Stimulated activated CD8-positive, alpha-beta memory T cell treated with anti-CD3 and anti-CD28 coated beads, Interleukin-12 subunit alpha, Interleukin-12 subunit beta, amount 100 ng/mL, for 4 hours (primary cell): Measurements from ENCODE around the gene KRTCAP2.
"Not testable (repeated sequence)": the region's sequence is repeated elsewhere in the genome, so short reads cannot be mapped to it uniquely, and the experiment has no call there.

Experiments
- DNase-seq: peaks from one replicate; pipeline ENCODE4 v3.0.0-alpha.2; 2020; ENCODE audit warnings: low read depth

KRTCAP2 gene

DNA sequence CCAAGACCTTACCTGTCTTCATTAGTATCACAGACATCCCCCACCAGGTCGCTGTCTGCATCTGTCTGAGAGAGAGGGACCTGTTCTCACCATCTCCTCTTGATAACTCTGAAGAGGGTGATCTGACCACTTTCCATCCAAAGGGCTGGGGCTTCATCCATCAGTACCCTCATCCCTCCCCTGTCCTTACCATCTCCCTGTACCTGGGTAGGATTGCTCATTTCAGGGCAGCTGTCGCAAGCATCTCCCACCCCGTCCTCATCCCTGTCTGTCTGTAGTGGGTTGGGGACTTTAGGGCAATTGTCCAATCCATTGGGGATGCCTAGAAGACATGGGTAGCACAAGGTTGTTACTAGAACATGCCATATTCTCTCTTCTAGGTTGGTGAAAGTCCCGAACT is 26.7 kb upstream of the KRTCAP2 start:
- no peak for DNase-seq

DNA sequence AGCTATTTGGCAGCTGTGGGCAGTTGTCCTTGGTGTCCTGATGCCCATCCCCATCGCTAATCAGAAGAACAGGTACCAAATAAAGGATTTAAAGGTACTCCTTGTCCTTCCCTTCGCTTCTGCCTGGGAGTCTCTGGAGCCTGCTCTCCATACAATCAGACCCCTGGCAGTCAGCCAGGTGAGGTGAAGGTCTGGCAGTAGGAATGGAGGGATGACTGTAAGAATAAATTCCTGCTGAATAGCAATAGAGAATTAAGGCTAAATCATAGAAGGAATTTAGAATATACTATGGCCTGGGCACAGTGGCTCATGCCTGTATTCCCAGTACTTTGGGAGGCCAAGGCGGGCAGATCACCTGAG is 25.4 kb upstream of the KRTCAP2 start:
- no peak for DNase-seq

DNA sequence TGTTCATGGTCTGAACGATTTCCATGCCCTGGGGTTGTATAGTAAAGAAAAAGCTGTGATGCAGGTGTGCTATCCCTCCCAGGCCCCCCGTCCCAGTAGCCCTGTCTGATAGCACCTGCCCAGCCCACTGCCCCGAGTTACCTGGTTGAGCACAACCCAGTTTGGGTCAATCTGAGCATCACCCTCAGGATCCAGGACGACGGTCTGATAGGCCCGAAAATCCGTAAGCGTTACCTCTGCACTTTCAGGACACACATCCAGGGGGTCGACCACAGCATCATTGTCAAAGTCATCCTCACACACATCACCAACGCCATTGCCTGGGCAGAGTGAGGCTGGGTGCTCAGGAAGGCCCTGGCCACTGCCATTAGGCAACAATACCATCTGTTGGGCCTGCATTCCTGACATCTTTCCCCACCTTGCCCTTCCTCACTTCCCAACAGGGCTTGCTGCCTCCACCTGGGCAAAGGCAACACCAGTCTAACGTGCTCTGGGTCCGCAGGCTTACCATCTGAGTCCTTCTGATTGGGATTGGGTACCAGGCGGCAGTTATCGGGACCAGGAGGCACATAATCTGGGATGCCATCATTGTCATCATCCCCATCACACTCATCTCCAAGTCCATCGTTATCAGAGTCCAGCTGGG is 24.9 kb upstream of the KRTCAP2 start:
- DNase-seq = no peak

DNA sequence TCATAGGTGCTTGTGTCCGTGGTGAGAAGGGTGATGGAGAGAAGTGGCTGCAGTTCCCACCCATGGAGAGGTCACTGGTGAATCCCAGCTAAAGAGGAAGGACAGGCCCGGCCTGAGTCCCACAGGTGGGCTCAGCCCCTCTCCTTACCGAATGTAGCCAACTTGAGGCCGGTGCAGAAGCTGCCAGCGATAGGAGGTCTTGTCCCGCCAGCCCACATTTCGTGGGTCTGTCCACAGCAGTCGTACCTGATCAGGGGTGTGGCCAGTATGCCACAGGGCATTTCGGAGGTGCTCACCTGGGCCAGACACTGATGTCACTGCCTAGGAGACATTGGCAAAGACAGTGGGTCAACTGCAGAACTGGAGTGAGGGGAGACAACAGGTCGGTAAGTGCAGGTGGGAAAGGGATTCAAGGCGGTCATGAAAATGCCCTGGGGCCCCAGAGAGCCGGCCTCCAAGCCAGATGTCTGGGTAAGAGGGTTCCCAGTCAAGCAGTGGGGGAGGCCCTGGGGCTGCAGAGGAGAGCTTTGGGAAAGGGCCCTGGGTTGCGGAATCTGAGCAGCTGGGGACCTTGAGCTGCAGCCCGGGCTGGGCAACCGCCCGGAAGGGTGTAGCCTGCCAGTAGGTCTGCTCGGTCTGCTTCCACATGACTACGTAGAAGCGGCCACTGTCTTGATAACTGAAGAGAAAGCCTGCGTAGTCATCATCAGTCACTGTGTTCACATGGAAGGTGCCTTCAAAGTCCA is 24.0 kb upstream of the KRTCAP2 start:
- no peak for DNase-seq

DNA sequence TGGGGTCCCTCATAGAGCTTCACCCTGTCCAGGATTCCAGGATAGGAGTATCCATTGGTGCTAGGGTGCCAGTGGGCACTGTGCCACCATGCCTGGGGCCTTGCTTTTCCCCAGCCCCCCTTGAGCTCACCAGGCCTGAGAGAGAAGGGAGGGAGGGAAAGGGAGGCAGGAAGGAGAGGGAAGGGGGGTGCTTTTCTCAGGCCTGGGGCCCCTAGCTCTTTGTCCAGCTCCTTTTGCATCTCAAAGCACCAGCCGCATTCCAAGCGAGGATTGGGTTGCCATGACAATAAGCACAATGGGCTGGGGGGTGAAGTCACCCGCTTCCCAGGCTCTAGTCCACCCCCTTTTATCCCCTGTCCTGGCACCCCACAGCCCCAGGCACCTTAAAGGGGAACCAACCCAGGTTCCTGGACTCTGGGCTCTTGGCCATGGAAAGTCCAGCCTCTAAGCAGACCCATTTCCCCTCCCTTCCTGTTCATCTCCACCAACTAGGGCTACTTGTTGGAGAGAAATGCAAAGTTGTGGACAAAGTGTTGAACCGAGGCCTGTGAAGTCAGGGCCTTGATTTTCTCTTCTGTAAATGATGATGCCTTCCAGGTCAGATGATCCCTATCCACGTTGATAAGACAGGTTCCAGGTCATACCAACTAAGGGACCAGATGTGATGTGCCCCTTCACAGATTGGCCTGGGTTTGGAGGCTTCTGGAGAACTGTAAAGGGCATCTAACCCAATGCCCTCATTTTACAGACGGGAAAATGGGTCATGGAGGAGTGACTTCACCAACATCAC is 23.2 kb upstream of the KRTCAP2 start:
- no peak for DNase-seq

DNA sequence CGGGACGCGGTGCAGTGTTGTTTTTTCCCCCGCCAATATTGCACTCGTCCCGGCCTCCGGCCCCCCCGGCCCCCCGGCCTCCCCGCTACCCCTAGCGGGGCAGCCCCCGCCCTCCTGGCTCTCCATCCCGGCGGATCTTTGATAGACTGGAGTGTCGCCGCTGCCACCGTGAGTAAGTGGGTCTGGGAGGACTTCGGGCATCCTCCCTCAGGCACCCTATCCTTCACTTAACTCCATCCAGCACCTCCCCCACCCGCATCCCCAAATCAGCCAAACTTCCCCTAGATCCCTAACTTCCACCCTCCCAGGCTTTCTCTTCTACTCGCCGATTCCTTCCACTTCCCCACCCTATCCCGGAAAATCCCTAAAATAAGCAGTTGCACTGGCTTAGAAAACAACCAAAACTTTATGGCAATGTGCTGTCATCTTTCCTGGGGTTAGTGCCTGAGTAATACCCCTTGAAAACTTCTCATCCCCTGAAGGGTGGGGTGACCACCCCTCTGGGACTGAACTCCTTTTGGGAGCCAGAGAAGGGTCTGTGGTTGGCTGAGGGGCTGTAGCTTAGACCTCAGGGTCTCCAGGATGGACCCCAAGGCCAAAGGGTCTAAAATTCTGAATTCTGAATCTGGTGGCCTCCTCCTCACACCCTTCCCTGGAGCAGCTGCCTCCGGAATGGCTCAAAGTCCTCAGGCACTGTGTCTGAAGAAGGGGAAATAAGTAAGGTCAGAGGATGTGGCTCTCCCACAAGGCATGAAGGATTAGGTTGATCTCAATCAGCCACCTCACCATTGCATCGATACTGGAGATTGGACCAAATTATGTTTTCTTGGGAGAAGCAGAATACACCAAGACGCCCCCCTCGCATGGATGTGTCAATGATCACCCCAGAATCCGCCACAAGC is 22.3 kb upstream of the KRTCAP2 start:
- DNase-seq = no peak

DNA sequence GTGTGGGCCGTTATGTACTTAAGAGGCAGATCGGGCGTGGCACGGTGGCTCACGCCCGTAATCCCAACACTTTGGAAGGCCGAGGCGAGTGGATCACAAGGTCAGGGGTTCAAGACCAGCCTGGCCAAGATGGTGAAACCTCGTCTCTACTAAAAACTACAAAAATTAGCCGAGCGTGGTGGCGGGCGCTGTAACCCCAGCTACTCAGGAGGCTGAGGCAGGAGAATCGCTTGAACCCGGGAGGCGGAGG is 20.8 kb upstream of the KRTCAP2 start:
- DNase-seq = not testable (repeated sequence)

DNA sequence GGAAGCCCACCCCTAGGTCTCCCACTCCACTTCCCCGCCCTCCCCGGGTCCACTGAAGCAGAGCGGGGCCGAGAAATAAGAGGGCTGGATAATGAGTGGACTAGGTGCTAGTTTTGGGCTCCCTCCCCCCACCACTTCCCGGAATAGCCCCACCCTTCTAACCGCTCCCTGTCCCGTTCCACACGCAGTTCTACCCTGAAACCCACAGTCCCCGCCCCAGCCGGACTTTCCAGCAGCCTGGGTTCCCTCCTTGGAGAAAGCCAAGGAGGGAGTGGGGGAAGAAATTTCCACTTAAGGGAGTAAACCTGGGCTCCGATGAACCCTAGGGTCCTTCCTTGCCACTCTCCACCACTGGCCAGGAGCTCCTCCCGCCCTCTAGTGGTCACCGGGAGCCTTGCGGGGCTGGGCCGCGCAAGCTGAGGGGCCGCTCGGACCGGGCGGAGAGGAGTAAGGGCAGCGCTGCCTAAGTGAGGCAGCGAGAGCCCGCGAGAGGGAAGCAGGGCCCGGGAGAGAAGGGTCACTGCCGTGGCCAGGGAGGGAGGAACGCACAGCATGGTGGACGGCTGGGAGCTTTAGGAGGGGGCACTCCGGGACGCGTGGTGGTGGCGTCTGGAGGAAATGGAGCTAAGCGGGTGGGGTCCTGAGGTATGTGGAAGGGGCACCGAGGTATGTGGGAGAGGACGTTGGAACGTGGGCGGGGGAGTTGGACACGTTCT is 20.3 kb upstream of the KRTCAP2 start:
- DNase-seq = peak; percentile 57

DNA sequence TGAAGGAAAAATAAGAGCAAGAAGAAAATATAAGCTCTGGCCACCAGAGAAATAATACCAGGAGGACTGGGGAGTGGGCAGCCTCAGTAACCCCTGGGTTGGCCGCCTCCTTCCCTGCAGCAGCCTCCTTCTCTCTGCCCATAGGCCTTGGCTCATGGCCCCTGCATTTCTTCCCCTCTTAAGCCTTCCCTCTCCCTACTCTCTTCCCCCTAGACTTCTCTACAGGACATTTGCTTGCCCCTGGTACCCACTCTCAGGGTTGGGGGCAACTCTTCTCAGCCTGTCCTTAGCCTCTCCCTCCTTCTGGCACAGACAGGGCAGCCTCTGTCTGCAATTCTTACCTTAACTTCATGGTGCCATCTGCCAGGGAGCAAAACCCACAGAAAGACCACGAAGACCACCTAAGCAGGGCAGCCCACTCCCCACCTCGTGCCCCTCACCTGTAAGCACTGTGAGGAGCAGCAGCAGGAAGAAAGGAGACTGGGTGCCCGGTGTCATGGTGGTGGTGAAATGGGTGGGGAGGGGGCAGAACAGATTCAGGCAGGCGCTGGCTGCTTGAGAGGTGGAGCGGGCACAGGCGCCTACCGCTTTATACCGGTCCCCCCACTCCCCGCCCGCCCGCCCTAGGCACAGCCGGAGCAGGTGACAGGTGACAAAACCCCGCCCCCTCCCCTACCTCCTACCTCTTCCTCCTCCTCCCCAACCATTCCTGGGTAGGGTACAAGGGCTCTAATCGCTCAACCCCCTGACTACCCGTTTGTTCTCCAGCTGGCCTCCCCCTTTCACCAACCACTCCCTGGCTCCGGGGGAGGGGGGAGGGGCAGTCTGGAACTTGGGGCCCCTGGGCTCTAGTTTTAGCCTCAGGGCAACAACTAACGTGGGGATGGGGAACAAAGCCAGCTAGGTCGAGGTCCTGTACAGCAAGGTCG is 19.5 kb upstream of the KRTCAP2 start:
- DNase-seq = peak; percentile 22

DNA sequence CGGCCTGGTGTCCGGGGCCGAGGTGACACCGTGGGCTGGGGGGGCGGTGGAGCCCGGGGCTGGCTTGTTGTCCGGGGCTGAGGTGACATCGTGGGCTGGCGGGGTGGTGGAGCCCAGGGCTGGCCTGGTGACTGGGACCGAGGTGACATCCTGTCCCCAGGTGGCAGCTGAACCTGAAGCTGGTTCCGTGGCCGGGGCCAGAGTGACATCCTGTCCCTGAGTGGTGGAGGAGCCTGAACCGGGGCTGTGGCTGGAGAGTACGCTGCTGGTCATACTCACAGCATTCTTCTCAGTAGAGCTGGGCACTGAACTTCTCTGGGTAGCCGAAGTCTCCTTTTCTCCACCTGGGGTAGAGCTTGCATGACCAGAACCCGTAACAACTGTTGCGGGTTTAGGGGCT is 18.8 kb upstream of the KRTCAP2 start:
- no peak for DNase-seq

DNA sequence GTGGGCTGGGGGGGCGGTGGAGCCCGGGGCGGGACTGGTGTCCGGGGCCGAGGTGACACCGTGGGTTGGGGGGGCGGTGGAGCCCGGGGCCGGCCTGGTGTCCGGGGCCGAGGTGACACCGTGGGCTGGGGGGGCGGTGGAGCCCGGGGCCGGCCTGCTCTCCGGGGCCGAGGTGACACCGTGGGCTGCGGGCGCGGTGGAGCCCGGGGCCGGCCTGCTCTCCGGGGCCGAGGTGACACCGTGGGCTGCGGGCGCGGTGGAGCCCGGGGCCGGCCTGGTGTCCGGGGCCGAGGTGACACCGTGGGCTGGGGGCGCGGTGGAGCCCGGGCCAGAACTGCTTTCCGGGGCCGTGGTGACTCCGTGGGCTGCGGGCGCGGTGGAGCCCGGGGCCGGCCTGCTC is 16.8 kb upstream of the KRTCAP2 start:
- DNase-seq = not testable (repeated sequence)

DNA sequence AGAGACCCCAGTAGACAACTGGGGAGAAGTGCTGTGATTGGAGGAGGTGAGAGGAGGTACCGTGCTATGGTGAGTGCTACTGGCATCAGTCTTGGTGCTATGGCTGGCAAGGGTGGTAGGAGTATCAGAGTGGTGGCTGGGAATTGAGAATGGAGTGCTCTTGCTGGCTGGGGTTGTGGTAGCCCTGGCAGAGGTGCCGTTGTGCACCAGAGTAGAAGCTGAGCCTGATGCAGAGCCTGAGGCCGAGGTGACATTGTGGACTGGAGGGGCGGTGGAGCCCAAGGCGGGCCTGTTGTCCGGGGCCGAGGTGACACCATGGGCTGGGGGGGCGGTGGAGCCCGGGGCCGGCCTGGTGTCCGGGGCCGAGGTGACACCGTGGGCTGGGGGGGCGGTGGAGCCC is 15.2 kb upstream of the KRTCAP2 start:
- no peak for DNase-seq

DNA sequence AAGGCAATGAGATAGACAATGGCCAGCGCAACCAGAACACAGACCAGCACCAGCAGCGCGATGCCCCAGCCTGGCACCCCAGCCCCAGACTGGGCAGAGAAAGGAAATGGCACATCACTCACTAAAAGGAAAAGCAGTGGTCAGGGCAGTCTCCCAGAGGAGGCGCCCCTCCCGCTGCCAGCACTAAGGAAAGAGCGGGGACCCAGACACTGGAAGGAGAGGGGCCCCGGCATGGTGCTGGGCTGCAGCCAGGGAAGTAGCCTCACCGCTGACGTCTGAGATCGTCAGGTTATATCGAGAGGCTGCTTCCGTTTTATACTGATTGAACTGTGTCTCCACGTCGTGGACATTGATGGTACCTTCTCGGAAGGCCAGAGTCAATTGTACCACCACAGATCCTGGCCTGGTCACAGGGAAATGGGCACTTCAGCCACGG is 14.4 kb upstream of the KRTCAP2 start:
- DNase-seq = no peak

DNA sequence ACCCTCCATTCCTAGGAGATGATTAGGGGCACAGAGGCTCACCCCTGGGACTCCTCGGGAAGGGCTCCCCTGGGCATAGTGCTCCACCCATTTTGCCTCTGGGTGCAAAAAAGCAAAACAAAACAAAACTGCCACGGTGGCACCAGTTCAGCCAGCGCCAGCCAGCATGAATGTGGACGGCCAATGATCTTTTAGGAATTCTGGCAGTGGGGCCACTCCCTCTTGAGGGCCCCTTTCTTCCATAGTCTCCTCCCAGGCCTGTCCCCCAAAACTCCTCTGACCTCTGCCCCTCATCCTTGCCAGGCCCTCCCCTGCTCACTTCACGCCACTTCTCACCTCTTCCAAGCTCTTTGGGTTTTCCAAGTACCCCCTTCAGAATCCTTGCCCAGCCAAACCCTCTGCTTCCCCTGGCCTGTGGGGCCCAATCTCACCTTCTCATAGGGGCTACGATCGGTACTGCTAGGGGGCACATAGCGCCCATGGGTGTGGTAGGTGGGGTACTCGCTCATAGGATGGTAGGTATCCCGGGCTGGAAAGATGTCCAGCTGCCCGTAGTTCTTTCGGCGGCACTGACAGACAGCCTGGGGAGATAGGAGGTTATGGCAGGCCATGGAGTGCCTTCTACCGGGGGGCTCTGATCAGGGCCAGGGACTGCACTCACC is 13.8 kb upstream of the KRTCAP2 start:
- no peak for DNase-seq

DNA sequence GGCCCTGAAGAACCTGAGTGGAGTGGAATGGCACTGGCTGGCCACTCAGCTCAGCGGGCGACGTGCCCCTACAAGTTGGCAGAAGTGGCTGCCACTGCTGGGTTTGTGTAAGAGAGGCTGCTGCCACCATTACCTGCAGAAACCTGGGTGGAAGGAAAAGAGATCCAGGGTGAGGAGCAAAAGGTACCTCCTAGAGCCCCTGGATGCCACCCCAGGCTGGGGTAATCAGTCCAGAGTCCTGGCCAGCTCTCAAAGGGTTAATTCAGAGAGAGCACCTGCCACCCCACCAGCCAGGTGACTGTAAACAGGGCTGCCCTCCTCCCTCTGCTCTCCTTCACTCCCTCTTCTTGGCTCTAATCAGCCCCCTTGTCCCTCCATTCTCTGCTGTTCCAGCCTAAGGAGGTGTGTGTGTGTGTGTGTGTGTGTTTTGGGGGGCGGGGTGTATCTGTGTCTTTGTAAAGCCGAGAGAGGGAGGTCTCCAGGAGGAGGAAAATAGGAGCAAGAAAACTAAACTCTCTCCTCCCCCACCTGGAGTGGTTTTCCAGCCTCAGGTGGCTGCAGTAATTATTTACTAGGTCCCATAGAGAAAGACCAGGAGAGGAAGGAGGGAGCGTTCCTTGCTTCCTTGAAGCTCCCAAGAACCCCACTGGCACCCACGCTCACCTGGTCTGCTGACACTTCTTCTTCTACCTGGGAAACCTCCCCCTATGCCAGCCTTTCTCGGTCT is 13.1 kb upstream of the KRTCAP2 start:
- no peak for DNase-seq

DNA sequence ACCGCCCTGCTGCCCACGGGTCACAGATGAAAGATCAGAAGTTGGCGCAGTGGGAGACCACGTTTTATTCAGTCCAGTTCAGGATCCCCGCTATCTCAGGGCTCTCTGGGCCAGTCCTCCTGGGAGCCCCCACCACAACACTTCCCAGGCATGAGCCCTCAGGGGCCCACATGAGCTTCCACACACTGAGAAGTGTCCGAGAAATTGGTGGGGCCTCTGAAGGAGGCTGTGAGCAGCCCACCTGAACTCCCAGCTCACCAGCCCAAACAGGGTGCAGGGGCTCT is 12.6 kb upstream of the KRTCAP2 start:
- no peak for DNase-seq

DNA sequence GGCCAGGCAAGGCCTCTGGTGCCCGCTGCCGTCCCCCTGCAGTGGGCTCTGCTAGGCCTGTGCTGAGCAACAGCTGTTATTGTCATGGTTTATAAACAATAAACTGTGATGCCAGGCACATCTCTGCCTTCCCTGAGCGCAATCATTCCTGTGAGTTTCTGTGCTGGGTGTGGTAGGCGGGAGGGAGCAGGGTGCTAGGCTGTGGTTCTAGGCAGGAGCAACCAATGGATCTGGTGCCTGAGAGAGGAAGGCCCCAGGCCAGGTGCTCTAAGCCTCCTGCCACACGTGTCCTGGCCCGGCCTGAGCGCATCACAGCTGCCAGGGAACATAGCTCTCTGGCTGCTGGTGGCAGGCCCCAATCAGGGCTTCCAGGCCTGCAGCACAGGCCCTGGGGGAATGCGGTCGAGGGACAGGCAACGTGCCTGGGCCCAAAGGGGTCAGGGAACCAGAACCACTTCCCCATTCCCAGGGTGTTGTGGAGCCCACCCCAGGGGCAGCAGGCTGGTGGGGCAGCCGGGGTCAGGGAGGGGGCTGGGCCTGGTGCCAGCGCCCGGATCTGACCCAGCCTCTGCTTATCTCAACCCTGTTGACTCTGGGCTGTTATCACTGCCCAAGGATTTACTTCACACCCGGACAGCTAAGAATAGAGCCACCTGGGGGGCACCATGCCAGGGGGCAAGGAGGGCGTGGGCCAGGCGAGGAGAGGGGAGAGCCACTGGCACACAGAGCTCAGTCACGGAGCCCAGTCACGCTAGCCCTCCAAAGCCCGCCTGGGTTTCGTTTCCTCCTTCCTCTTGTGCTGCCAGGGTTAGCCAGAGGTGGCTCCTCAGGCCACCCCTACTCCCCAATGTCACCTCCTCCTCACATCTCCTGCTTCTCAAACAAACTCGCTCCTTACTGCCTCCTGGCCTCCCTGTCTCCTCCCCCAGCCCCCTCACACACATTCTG is 12.0 kb upstream of the KRTCAP2 start:
- DNase-seq = no peak

DNA sequence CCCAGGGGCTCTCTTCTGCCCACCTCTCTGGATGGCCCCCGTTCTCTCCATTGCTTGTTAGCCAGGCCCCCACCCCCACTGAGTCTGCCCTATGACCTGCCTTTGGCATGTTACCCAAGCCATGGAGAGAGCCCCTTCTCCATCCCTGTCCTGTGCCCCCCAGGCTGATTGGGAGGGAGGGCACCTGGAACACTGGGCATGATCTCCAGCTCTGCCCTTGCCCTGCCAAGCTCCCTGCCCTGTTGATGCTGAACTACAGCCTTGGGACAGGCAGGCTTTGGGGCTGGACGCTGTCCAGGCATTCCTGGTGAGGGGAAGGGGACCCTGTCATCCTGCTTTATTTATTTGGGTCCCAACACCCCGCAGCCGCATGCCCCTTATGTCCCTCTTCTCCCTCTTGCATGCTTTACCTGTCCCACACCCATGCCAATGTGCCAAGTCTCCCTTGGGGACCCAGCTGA is 11.3 kb upstream of the KRTCAP2 start:
- DNase-seq = no peak
